Measurements from ENCODE around the gene NPFF.

GRCh38 chr12:53495903-53496751 is 11.2 kb downstream of the NPFF start:
- TF ChIP-seq CTCF (IDR thresholded peaks at IDR 0.05) (no peak), POLR2A (IDR thresholded peaks at IDR 0.05) (no peak)
